ENCODE data around the gene PARP8.
"Not testable (repeated sequence)": the region's sequence is repeated elsewhere in the genome, so short reads cannot be mapped to it uniquely, and the experiment has no call there.

The PARP8 gene

DNA sequence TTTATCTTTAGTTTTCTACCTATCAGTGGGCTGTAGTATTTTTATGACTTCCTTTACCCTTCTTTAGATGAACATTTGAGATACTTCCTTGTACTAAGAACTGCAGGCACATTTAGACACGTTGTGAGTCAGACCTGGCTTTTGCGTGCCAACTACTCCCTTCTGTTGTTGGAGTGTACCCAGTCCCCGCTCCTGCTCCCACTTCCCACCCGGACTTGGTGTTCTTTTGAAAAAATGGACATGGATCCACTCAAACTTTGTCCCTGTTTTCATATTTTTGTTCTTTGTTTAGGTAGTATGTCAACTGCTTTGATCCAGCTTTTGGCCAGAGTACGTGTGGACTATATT lies 60.7 kb downstream of the PARP8 start:
- DNase-seq, result no peak

DNA sequence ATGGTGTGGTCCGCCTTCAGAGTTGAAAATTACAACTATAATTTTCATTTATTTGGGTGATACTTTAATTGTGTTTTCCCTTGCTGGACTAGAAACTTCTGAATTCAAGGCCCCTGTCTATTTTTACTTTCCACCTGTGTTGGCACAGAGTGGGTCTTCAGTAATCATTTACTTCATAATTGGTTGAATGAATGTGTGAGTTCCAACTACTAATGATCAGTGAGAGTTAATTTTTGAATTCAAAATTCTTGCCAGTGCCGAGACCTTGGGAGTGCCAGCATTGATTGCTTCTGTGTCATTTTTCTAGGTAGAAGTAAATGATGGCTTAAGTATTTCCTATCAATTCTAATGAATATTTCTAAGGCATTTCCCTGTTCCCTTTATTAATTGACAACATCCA lies 61.4 kb downstream of the PARP8 start:
- no peak for DNase-seq

DNA sequence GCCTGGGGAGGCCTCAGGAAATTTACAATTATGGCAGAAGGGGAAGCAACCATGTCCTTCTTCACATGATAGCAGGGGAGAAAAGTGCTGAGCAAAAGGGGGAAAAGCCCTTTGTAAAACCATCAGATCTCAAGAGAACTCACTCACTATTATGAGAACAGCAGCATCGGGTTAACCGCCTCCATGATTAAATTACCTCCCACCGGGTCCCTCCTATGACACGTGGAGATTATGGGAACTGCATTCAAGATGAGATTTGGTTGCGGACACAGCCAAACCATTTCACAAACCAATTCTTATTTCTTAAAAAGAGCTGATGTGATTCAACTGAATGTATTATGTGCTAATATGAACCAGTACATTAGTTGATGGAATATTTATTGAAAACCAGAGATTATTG lies 63.9 kb downstream of the PARP8 start:
- no peak for DNase-seq

DNA sequence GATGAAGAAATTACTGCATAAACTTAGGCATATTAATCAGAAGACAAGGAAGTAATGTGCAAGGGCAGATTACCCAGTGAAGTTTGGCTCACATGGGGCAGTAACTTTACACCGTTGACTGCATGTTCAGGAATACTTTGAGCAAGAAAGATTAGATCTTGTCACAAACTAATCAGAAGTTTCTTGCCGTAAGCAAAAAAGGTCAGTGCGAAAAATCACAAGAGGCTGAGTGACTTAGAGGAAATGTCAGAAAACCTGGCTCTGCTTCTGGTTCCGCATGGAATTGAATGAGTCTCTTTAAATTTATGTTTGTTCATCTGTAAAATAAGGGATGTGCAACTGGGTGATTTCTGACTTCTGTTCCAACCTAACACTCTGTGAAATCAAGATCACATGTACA lies 64.4 kb downstream of the PARP8 start:
- no peak for DNase-seq

DNA sequence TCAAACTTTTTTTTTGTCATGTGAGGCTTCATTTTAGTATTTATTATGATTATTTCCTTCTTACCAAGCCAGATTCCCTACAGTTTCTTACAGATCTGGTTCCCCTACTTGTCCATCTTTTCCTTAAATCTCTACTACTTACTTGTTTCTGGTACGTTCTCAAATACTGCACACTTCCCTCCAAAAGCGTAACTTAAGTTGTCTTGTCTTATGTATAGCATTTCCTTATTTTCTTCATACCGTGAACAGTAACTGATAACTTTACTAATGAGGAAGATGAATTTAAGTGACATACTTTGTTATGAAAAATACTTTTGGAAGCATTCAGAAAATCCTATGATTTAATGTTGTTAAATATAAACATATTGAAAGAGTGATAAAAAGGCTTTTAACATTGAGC lies 67.3 kb downstream of the PARP8 start:
- DNase-seq, result no peak

DNA sequence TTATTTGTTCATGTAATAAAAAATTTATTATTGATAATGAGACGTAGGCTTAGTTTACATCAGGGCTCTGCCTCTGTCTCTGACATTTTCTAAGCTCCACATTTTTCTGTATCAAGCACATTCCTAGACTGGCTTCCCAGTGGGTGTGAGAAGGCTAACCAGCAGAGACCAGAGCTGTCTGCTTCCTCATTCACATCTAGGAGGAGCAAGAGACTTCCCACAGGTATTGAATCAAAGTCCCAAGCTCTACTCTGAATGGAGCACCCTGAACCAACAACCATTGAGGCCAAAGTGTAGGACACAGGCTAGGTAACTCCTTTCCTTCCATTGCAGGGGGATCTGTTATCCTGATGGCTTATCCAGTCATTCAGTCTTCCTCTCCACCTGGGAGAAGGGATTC lies 72.4 kb downstream of the PARP8 start:
- no peak for DNase-seq

DNA sequence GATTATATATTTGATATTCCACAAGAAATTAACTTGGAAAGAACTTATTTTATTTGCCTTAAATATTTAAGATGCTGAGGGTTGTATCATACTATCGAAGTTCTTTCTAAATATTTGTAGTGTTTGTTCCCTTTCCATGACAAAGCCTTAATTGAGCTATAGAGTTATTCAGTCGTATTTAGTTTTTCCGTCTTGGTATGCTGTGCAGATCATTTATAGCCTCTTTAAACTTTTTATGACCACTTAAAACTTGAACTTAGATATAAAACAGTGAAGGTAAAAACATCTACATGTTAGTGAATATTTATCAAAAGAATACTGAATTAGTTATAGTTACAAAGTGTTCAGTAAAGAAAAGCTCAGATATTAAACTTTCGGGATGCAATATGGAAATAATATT lies 74.4 kb downstream of the PARP8 start:
- no peak for DNase-seq

DNA sequence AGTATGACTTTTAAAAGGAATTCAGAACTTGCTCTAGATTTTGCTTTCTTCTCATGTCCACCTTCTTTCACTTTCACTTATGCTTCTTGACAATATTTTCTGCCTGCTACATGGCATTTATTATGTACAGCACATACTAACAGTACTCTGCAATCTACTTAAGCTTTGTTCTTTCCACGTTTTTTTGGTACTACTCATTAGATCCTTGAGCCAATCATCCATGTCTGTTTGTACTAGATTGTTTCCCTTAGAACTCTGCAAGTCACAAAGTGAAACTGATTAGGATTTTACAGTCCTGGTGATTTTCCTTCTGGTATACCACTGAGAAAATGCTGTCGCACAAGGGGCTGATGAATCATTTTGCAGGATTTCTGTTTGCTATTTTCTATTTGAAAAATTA lies 78.3 kb downstream of the PARP8 start:
- no peak for DNase-seq

DNA sequence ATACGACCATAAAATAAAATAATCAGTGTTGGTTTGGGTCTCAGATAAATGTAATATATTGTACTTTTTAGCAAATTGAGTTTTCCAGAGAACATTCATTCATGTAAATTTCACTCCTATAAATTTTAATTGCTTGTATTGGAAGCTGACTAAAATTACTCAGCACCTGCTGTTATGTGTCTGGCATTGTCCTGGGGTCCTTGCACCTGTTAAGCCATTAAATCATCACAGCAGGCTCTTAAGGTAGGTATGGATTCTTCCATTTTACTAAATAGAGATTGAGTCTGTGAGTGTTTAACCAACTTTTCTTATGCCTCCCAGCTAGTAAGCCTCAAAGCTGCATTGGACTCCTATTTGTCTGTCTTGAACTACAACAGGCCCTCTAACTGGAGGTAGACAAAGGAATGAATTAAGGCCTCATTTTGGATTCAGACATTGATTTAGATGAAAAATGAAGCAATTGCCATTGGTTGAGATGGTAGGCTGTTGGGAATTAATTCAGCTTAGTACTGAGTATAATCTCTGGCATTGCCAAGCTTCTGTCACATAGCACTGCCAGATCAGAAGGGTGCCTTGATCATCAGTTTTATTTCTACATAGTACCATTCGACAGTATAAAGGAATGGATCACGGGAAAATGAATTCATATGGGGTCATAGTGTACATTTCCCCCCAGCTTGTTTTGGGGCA lies 78.9 kb downstream of the PARP8 start:
- DNase-seq, result no peak

DNA sequence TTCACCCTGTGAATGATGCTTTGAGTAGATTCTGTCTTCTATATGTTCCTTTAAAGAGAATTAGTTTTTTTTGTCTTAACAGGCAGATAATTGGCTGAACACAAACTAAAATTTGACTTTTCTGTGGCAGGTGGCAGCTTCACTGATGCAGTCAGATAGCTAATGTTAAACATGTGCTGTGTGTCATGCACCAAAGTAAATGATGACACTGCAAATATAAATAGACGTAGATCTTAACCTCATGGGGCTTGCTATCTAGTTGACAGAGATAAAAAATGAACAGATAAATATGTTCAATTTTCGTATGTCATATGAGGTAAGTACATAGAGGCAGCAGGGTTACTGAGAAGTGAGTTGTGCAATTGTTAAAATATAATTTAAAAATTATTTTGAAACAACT lies 82.7 kb downstream of the PARP8 start:
- DNase-seq, result no peak

DNA sequence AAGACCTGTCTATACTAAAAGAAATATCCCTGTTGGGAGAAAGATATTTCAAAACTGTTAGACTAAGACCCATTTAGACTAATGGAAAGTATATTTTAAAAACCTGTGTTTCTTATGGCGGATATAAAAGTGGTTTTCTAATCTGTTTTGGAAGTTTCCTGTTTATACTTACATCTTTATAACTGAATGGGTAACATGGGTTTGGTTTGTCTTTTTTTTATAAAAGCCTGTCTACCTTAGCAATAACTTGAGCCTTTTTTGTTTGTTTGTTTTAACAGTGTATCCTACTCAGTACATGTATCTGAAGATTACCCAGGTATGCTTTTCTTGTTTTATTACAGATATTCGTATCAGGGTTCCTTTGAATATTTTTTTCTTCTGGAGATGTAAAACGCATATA lies 83.4 kb downstream of the PARP8 start:
- DNase-seq, result no peak

DNA sequence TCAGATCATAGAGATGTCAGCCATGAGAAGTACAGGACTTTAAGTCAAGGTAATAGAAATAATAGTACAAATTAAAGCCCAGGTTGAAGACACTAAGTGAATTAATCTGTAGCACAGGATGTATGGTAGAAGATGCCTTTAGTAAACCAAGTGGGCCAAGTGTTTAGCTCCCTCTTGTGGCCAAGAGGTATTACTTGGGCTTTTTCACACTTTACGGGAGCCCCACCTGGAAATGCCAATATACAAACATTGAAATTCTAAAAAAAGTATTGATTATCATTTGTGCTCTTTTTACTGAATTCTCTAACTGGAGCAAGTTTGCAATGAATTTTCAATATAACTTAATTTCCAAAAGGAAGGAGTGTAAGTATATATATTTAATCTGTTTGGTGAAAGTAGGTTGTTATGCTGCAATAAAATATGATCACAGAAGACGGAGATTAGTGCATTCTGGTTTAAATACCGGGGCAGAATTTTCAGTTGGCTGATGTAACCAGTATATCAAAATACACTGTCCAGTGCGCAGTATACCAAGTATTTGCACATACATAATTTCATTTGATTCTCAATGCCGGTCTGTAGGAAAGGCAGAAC lies 84.7 kb downstream of the PARP8 start:
- peak; percentile 23 for DNase-seq

DNA sequence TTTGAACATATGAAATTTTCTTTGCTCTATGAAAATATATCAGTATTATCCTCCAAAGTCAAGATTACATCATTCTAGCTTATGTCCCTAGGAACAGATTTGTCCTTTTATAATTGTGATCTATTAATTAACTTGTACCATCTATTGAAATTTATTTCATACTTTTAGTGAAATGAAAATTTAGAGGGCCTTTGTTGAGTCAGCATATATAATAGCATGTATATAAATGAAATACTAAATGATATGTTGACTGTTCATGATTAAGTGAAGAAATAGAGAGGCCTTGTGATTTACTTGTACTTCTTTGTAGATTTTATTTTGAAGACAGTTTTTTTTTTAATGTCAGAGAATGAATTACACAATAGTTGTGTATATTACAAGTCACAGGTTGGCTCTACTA lies 86.4 kb downstream of the PARP8 start:
- no peak for DNase-seq

DNA sequence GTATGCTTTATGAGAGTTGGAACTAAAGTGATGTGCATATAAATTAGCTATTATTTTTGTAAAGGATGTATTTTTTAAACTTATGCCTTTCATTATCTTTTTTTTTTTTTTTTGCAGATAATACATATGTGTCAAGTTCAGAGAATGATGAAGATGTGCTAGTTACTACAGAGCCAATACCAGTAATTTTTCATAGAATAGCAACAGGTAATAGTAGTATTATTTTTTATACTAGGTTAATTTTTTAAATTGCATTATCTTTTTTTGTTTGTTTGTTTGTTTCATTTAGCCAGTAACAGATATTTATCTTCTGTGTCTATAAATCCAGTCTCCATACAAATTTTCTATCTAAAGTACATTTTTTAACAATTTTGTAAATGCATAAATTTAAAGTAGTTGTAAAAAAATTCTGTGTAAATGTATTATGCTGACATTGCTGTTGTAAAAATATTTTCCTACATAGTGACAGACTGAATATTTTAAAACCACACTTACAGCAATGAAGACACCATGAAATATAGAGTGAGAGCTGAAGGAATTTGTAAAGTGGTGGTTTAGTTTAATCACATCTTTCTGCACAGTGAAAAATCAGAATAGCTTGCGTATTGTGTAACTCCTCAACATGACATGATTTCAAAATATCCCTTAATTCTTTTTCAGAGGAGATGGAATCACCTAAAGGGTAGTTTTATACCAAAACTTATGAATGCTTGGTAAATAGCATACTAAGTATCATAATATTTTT lies 93.3 kb downstream of the PARP8 start:
- no peak for DNase-seq

DNA sequence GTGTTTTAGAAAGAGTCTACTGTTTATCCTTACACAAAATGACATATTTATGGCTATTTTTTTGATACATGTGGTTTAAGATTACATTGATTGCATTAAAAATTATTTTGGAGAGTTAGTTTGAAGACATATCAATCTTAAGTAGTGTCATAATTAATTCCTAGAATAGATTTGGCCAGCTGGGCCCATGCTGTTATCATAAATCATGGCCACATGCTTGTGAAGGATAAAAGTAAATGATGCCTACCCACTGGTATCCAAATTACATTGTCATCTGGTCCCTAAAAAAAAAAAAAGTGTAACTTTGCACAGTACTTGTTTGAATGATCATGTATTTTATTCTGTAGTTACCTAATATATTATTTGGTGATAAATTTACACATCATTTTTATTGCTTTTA lies 96.9 kb downstream of the PARP8 start:
- DNase-seq, result no peak

DNA sequence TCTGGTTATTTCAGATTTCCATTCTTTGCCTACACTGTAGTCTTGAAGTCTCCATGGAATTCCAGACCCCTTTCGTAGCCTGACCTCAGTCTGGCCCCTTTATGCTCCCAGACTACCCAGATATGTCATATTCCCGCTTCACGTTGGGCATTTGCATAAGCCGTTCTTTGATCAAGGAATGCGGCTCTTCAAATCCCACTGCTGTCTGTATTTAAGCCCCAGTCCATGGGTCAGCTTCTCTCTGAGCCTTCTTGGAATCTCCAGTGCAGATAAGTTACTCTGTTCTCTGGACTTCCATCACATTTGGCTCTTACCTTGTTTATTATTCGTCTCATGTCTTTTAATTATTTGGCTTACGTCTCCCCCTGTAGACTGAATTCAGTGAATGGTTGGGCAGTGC lies 97.4 kb downstream of the PARP8 start:
- no peak for DNase-seq

DNA sequence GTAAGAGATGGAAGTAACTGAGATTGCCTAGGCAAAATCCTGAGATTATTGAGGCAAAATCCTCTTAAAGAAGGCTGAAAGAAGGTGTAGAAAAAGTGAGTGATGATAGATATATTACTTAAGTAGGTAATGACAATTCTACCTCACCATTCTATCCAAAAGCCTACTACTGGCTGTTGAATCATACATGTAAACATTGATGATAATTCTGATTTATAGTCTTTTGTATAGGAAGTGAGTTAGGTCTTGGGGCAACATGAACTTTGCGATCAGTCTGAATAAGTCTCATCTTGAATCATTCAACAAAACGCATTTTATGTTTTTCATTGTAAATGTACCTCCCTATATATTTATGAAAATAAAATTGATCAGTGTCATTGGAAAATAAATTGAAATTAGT lies 99.6 kb downstream of the PARP8 start:
- DNase-seq, result no peak

DNA sequence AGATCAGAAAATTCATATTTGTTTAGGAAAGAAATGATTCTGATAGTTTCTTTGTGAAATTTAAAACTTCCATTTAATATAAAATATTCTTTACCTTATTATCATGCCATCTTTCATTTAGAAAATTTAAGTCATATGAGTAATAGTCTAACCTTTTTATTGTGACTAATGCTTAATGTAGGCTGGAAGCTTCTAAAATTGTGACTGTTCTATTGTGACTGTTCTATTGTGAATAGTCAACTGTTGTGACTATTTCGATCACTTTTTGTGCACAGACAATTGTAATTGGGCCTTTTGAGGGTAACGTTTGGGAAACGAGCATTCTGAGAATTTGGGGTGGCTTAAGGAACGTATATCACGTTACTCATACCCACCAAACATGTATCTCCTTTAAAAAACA lies 100.0 kb downstream of the PARP8 start:
- no peak for DNase-seq

DNA sequence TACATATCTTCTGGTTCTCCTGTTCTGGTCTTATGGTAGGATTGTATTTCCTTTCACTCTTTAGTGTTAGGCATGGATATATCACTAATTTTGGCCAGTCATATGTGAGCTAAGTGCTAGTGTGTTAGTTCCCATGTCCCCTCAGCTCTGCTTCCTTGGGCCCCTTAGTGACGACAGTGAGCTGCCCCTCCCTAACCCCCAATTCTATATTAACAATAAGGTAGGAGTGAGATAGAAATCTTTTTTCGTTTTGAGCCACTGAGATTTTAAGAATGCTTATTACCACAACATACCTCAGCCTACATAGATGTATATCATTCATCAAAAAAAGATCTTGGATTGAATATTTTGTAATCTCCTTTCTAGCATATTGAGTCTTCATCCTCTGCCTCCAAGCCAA lies 100.5 kb downstream of the PARP8 start:
- no peak for DNase-seq

DNA sequence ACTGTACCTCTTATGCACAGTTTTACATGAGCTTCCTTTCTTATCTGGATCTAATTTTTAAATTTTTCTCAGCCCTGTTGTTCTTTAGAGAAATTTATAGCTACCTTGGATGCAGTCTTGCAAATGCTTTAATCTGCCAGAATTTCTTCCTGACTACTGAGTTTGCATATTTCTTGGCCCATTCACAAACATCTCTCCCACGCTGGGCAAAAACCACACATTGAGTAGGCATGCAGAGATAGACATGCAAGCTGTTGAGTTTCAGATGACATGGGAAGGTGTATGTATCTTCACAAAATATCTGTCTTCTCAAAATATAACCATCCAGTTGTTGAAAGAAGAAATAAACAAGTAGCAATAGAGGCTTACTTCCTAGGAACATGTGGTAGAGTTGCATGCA lies 101.2 kb downstream of the PARP8 start:
- DNase-seq, result no peak

DNA sequence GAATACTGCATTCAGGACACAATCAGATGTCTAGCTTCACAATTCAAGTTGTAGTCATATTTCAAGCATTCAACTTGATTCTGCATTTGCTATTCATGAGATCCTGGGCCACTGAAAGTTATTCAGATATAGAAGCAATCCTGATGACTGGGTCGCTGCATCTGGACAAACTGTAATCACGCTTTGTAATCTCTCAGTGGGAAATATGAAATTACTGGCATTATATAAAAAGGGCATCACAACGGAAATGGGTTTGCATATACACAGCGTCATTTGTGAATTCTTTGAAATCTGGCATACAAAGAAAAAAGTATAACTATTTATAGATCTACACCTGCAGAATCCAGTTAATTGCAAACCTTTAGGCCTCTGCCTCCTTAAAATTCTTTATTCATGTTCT lies 102.2 kb downstream of the PARP8 start:
- DNase-seq, result no peak

DNA sequence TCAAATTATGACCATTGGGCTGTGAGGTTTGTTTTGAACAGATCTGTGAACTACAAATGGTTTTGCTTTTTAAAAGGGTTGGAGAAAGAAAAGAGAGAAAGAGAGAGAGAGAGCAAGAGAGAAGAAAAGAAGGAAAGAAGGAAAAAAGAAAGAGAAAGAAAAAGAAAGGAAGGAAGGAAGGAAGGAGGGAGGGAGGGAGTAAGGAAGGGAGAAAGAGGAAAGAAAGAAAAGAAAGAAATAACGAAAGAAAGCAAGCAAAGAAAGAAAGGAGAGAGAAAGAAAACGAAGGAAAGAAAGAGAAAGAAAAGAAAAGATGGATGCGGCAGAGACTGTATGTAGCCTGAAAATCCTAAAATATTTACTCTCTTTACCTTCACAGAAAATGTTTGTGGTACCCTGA lies 104.0 kb downstream of the PARP8 start:
- DNase-seq, result no peak

DNA sequence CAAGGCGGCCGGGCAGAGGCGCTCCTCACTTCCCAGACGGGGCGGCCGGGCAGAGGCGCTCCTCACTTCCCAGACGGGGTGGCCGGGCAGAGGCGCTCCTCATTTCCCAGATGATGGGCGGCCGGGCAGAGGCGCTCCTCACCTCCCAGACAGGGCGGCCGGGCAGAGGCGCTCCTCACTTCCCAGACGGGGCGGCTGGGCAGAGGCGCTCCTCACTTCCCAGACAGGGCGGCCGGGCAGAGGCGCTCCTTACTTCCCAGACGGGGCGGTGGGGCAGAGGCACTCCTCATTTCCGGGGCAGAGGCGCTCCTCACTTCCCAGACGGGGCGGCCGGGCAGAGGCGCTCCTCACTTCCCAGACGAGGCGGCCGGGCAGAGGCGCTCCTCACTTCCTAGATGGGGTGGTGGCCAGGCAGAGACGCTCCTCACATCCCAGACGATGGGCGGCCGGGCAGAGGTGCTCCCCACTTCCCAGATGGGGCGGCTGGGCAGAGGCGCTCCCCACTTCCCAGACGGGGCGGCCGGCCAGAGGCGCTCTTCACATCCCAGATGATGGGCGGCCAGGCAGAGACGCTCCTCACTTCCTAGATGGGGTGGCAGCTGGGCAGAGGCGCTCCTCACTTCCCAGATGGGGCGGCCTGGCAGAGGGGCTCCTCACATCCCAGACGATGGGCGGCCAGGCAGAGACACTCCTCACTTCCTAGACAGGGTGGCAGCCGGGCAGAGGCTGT lies 108.2 kb downstream of the PARP8 start:
- not testable (repeated sequence) for DNase-seq

DNA sequence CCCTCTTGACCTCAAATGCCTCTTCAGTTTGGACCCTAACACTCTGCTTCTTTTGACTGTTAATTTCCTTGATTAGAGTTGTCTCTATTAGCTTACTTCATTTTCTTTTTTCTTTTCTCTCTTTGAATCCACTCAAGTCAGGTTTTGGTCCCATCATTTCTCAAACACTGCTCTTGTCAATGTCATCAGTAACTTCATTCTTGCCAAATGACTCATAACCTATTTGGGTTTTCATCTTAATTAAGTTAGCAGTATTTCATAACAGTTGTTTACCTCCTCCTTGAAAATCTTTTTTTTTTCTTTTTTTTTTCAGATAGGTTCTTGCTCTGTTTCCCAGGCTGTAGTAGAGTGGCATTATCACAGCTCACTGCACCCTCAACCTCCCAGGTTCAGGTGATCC lies 119.6 kb downstream of the PARP8 start:
- DNase-seq, result no peak
